H7 (cell line): Measurements from ENCODE around the gene GPR183. TPM values are rescaled to one million over a fixed set of nuclear protein-coding genes. Genes with fewer than 3 reads are reported as not detected.

Experiments used
- DNase-seq: peaks from one replicate; pipeline ENCODE4 v3.0.0; 2012
- H3K27me3 ChIP-seq: 2 replicates; pipeline ENCODE4 v1.6.0; 2011; ENCODE audit warnings: mild to moderate bottlenecking, low read length; ENCODE audit not compliant: control insufficient read depth, insufficient read depth
- H3K36me3 ChIP-seq: replicated peaks from 2 replicates; pipeline ENCODE4 v1.5.1; 2011; ENCODE audit warnings: low read length; ENCODE audit not compliant: control insufficient read depth, insufficient read depth
- H3K4me3 ChIP-seq: 2 replicates; pipeline ENCODE4 v1.5.1; 2011; ENCODE audit warnings: low read depth, mild to moderate bottlenecking, control low read depth, low read length, moderate library complexity; ENCODE audit not compliant: insufficient read depth
- total RNA-seq: library from RNA; depleted of rRNA; stranded (reverse); fragments of >200 nt; shearing (Covaris generic); gene quantifications from 2 replicates; pipeline ENCODE4 v1.2.3, GENCODE V29; 2014

Gene GPR183
- total RNA-seq, 1 experiment from 2014 or later, result not detected

GRCh38 chr13:99267927-99268326, 39.3 kb downstream of the GPR183 start:
- no peak overlapping the region for H3K4me3 ChIP-seq
- H3K27me3 ChIP-seq, result no peaks in the 10 kb centered on the region
- no peak for DNase-seq
- no peaks in the 10 kb centered on the region for H3K36me3 ChIP-seq

GRCh38 chr13:99266827-99267226, 40.4 kb downstream of the GPR183 start:
- Histone ChIP-seq H3K27me3 (no peaks in the 10 kb centered on the region), H3K4me3 (no peak overlapping the region), H3K36me3 (no peaks in the 10 kb centered on the region)
- no peak for DNase-seq

GRCh38 chr13:99265821-99266426, 41.3 kb downstream of the GPR183 start:
- Histone ChIP-seq H3K27me3 (no peaks in the 10 kb centered on the region), H3K4me3 (no peak overlapping the region), H3K36me3 (no peaks in the 10 kb centered on the region)
- DNase-seq, result peak; percentile 25

GRCh38 chr13:99265162-99265800, 41.9 kb downstream of the GPR183 start:
- no peak for DNase-seq
- no peak overlapping the region for H3K4me3 ChIP-seq
- H3K27me3 ChIP-seq, result no peaks in the 10 kb centered on the region
- H3K36me3 ChIP-seq, result no peaks in the 10 kb centered on the region

- Histone ChIP-seq H3K4me3 (no peak overlapping the region), H3K27me3 (no peaks in the 10 kb centered on the region), H3K36me3 (no peaks in the 10 kb centered on the region)
- DNase-seq, result no peak
Measured at GRCh38 chr13:99264051-99264450, 43.1 kb downstream of the GPR183 start.

GRCh38 chr13:99263126-99263785, 43.9 kb downstream of the GPR183 start:
- Histone ChIP-seq H3K36me3 (no peaks in the 10 kb centered on the region), H3K4me3 (no peak overlapping the region), H3K27me3 (no peaks in the 10 kb centered on the region)
- no peak for DNase-seq

- no peak for DNase-seq
Measured at GRCh38 chr13:99261059-99261458, 46.1 kb downstream of the GPR183 start.

GRCh38 chr13:99260216-99260615, 47.0 kb downstream of the GPR183 start:
- H3K4me3 ChIP-seq, result no peak overlapping the region
- no peak for DNase-seq
- no peaks in the 10 kb centered on the region; the same call in 1 of the 2 replicates for H3K36me3 ChIP-seq
- H3K27me3 ChIP-seq, result no peaks in the 10 kb centered on the region

More at GRCh38 chr13:99261059-99261458, 46.1 kb downstream of the GPR183 start:
- H3K27me3 ChIP-seq, result no peaks in the 10 kb centered on the region
- no peaks in the 10 kb centered on the region; the same call in 1 of the 2 replicates for H3K36me3 ChIP-seq
- no peak overlapping the region for H3K4me3 ChIP-seq

GRCh38 chr13:99258946-99259345, 48.3 kb downstream of the GPR183 start:
- Histone ChIP-seq H3K27me3 (no peaks in the 10 kb centered on the region), H3K4me3 (no peak overlapping the region), H3K36me3 (no peaks in the 10 kb centered on the region; the same call in 1 of the 2 replicates)
- DNase-seq, result no peak

GRCh38 chr13:99258210-99258860, 48.9 kb downstream of the GPR183 start, which contains the start of gene GPR18:
GPR18 (minus strand) TSS chr13:99258379; CDS start chr13:99255872, 2,507 bp downstream.
- H3K27me3 ChIP-seq, result no peaks in the 10 kb centered on the region
- no peaks in the 10 kb centered on the region; the same call in 1 of the 2 replicates for H3K36me3 ChIP-seq
- no peak within 1 kb of the TSS for H3K4me3 ChIP-seq
- DNase-seq, result no peak

GRCh38 chr13:99257291-99257690, 49.9 kb downstream of the GPR183 start:
- no peak overlapping the region for H3K4me3 ChIP-seq
- H3K27me3 ChIP-seq, result no peaks in the 10 kb centered on the region
- no peak for DNase-seq
- no peaks in the 10 kb centered on the region; the same call in 1 of the 2 replicates for H3K36me3 ChIP-seq

- H3K4me3 ChIP-seq, result no peak overlapping the region
- no peak for DNase-seq
- H3K27me3 ChIP-seq, result no peaks in the 10 kb centered on the region
- no peaks in the 10 kb centered on the region; the same call in 1 of the 2 replicates for H3K36me3 ChIP-seq
Measured at GRCh38 chr13:99256709-99257108, 50.5 kb downstream of the GPR183 start.

- DNase-seq, result no peak
- H3K4me3 ChIP-seq, result no peak overlapping the region
- no peaks in the 10 kb centered on the region; the same call in 1 of the 2 replicates for H3K36me3 ChIP-seq
- H3K27me3 ChIP-seq, result no peaks in the 10 kb centered on the region
Measured at GRCh38 chr13:99256283-99256682, 50.9 kb downstream of the GPR183 start.

GRCh38 chr13:99255271-99255670, 51.9 kb downstream of the GPR183 start:
- Histone ChIP-seq H3K4me3 (no peak overlapping the region), H3K36me3 (no peaks in the 10 kb centered on the region; the same call in 1 of the 2 replicates), H3K27me3 (no peaks in the 10 kb centered on the region)
- DNase-seq, result no peak
